Naive thymus-derived CD4-positive, alpha-beta T cell (primary cell): ENCODE results near the gene ALKBH4. TPM values are rescaled to one million over a fixed set of nuclear protein-coding genes. Genes with fewer than 3 reads are reported as not detected.
"Not testable (repeated sequence)": the region's sequence is repeated elsewhere in the genome, so short reads cannot be mapped to it uniquely, and the experiment has no call there.

Experiments used
- ATAC-seq: fragments of 150-1000 bp; cut with Tn5 transposase; 2 replicates; pipeline ENCODE4 v1.10.0; 2021; ENCODE audit warnings: mild to moderate bottlenecking, moderate library complexity
- CTCF ChIA-PET: fragments of 350-600 bp; sonication (Branson Sonifier 250); formaldehyde crosslinking; loops from one replicate; lab custom pipeline; 2021; ENCODE audit warnings: antibody characterized with exemption; lab: Charles Lee
- POLR2A ChIA-PET: fragments of 350-600 bp; sonication (Branson Sonifier 250); formaldehyde crosslinking; loops from one replicate; lab custom pipeline; 2021; ENCODE audit warnings: antibody characterized with exemption, inconsistent platforms; lab: Charles Lee
- DNase-seq, 9 donors: peaks; one replicate each; pipeline versions ENCODE4 v3.0.0 to v3.0.0-alpha.2; 2020 to 2022; ENCODE audit warnings: mixed read lengths in 1 of 9
- H3K27ac ChIP-seq: one replicate; pipeline ENCODE4 v1.7.0; 2013; ENCODE audit warnings: mild to moderate bottlenecking, low read depth, low read length, moderate library complexity
- H3K27me3 ChIP-seq, 2 donors: one replicate each; pipeline ENCODE4 v1.7.0; 2013; ENCODE audit warnings: low read length in 2 of 2, mild to moderate bottlenecking in 2 of 2, moderate library complexity in 2 of 2; ENCODE audit not compliant: control insufficient read depth in 2 of 2, insufficient read depth in 2 of 2
- H3K36me3 ChIP-seq, 3 experiments: 1 replicate in 2 of 3; 2 replicates in 1 of 3; pipeline ENCODE4 v1.7.0; 2013; ENCODE audit warnings: low read length in 3 of 3, mild to moderate bottlenecking in 3 of 3, moderate library complexity in 1 of 3; ENCODE audit not compliant: insufficient read depth in 3 of 3, control insufficient read depth in 2 of 3
- H3K4me1 ChIP-seq, 2 donors: one replicate each; pipeline ENCODE4 v1.7.0; 2013; ENCODE audit warnings: low read length in 2 of 2, mild to moderate bottlenecking in 2 of 2, moderate library complexity in 1 of 2; ENCODE audit not compliant: control insufficient read depth in 2 of 2, insufficient read depth in 2 of 2
- H3K4me3 ChIP-seq: 2 replicates; pipeline ENCODE4 v1.7.0; 2013; ENCODE audit warnings: mild to moderate bottlenecking, low read length
- H3K9me3 ChIP-seq, 3 experiments: 1 replicate in 2 of 3; 2 replicates in 1 of 3; pipeline ENCODE4 v1.7.0; 2013; ENCODE audit warnings: low read length in 3 of 3; ENCODE audit not compliant: control insufficient read depth in 2 of 3
- H3K27ac Mint-ChIP-seq, 9 donors: one replicate each; pipeline ENCODE4 v1.8.0; 2020 to 2022; ENCODE audit warnings: mixed read lengths in 9 of 9, mild to moderate bottlenecking in 8 of 9, moderate library complexity in 5 of 9, inconsistent platforms in 2 of 9
- H3K27me3 Mint-ChIP-seq, 5 donors: one replicate each; pipeline ENCODE4 v1.8.0; 2021 to 2022; ENCODE audit warnings: mixed read lengths in 5 of 5, mild to moderate bottlenecking in 1 of 5
- H3K36me3 Mint-ChIP-seq, 5 donors: one replicate each; pipeline ENCODE4 v1.8.0; 2020 to 2022; ENCODE audit warnings: mixed read lengths in 5 of 5, mild to moderate bottlenecking in 3 of 5, inconsistent platforms in 1 of 5
- H3K4me1 Mint-ChIP-seq, 7 donors: one replicate each; pipeline ENCODE4 v1.8.0; 2020 to 2022; ENCODE audit warnings: mixed read lengths in 7 of 7, mild to moderate bottlenecking in 3 of 7, inconsistent platforms in 1 of 7
- H3K4me3 Mint-ChIP-seq, 10 donors: one replicate each; pipeline ENCODE4 v1.8.0; 2020 to 2022; ENCODE audit warnings: mild to moderate bottlenecking in 10 of 10, mixed read lengths in 10 of 10, moderate library complexity in 6 of 10, inconsistent platforms in 2 of 10
- H3K9me3 Mint-ChIP-seq, 11 donors: one replicate each; pipeline ENCODE4 v1.8.0; 2020 to 2022; ENCODE audit warnings: mixed read lengths in 11 of 11, mild to moderate bottlenecking in 4 of 11, inconsistent platforms in 1 of 11, moderate library complexity in 1 of 11
- intact Hi-C, 2 donors: fragments of 100-400 bp; cut with micrococcal nuclease; formaldehyde crosslinking; loops; one replicate each; pipeline ENCODE4 v1.15.1; 2023
- polyA plus RNA-seq, 2 donors: library from polyadenylated mRNA; unstranded; fragments of 300-500 nt; fragmentation: Illumina TruSeq; gene quantifications; one replicate each; pipeline ENCODE4 v1.2.3, GENCODE V29; 2021
- total RNA-seq, 6 experiments: library from RNA in 5 of 6; stranded (reverse) in 5 of 6; gene quantifications; 1 replicate in 5 of 6; 2 replicates in 1 of 6; pipeline ENCODE4 v1.2.3 and lab custom pipeline; 2021 to 2026

The ALKBH4 gene, protein sequence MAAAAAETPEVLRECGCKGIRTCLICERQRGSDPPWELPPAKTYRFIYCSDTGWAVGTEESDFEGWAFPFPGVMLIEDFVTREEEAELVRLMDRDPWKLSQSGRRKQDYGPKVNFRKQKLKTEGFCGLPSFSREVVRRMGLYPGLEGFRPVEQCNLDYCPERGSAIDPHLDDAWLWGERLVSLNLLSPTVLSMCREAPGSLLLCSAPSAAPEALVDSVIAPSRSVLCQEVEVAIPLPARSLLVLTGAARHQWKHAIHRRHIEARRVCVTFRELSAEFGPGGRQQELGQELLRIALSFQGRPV
- total RNA-seq, result 10 to 100 TPM in 3 of 5 experiments, 1 to 10 TPM in 2; 4.0 to 14.3 (median 10.1) TPM
- 10 to 100 TPM; 18.1 to 24.7 TPM for polyA plus RNA-seq
- 2.6 reads per million, percentile 13 among the genes with 10 or more reads in this experiment for total RNA-seq (lab: John Stamatoyannopoulos, UW)

DNA sequence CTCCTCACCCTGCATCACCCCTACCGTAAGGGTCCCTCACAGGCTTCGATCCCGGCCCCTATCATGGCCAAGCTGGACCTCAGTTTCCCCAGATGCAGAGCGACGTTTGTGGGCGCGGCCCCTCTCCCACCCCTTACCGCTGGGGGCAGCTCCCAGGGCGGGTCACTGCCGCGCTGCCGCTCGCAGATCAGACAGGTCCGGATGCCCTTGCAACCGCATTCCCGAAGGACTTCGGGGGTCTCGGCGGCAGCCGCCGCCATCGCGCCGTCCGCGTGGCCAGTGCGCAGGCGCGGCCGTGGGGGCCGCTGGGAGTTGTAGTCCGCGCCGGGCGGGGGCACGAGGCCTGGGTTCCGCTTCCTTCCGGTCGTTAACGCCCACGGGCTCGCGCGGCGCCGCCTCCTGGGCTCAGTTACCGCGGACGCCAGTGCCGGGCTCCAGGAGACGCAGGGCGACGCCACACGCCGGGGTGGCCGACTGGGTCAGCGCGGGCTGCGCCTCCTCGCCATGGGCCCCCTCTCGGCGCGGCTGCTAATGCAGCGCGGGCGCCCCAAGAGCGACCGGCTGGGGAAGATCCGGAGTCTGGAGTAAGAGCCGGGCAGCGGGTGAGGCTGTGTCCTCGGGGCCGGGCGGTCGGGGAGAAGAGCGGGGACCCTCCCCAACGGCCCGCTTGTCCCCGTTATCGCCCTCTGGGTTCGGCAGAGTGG, at the start of gene ALKBH4, which contains the start of gene LRWD1:
ALKBH4 (minus strand) TSS at position 287 of the 704 bp plus-strand sequence; CDS start at position 260, 27 bp downstream.
LRWD1 (plus strand) TSS at position 408 of the 704 bp plus-strand sequence; CDS start at position 505, 97 bp downstream.
- ATAC-seq (peak; percentile 99), DNase-seq (peak; percentile 84 to 99 (median 91))
- ChIA-PET CTCF (interaction anchor here (0.9 to 2.2 kb wide), 10 partner anchors 14 to 72 kb away, joined by 3 to 13 read pairs (median 4); no protein-coding TSS in a partner anchor), POLR2A (interaction anchor here (0.8 to 3.2 kb wide), 9 partner anchors 9 to 68 kb away, joined by 3 to 28 read pairs (median 6); partner anchors contain the start of genes ORAI2 and PRKRIP1)
- Histone ChIP-seq H3K4me1 (peaks cover 19 to 22% of the 10 kb centered on the region in 2 donors), H3K36me3 (peaks cover 0 to 38% (median 0%) of the 10 kb centered on the region in 3 experiments), H3K27ac (peak within 1 kb of the TSS; percentile 84), H3K27me3 (no peaks in the 10 kb centered on the region), H3K9me3 (no peaks in the 10 kb centered on the region), H3K4me3 (peak within 1 kb of the TSS; percentile 99)
- Mint-ChIP-seq H3K36me3 (peaks cover 0 to 6% (median 0%) of the 10 kb centered on the region in 5 donors), H3K27ac (peak within 1 kb of the TSS; percentile 54 to 90 (median 79)), H3K27me3 (no peaks in the 10 kb centered on the region), H3K9me3 (no peaks in the 10 kb centered on the region), H3K4me3 (peak within 1 kb of the TSS; percentile 82 to 95 (median 90)), H3K4me1 (peaks cover 20 to 46% (median 37%) of the 10 kb centered on the region in 7 donors)
- intact Hi-C loops, result loop anchor here (1.0 to 10.0 kb wide), 10 partner anchors 30 to 187 kb away; partner anchors contain the start of genes PRKRIP1 (in 2 of the 2), SH2B2 (in 2 of the 2) and ORAI2 (in 1 of the 2)

DNA sequence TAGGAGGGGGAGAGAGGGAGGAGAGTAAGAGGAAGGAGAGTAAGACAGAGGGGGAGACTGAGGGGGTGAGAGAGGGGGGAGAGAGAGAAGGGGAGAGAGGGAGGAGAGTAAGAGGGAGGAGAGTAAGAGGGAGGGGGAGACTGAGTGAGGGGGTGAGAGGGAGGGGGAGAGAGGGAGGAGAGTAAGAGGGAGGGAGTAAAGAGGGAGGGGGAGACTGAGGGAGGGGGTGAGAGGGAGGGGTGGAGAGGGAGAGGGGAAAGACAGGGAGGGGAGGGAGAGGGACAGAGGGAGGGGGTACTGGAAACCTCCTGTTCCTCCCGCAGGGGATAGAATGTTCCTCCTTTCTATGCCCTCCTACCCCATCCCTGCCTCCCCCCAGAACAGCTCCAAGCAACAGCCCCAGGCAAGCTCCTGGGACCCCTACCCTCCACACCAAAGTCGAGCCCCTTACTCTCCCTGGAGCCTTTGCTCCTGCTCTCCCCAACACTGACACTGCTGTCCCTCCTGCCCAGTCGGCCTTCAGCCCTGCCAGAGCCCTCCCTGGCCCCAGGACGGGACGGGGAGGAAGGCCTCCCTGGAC, 48.1 kb upstream of the ALKBH4 start:
- H3K27ac ChIP-seq, intact Hi-C loops, H3K27ac Mint-ChIP-seq, H3K36me3 ChIP-seq, H3K27me3 Mint-ChIP-seq, CTCF ChIA-PET, H3K9me3 ChIP-seq, H3K4me1 Mint-ChIP-seq, H3K4me1 ChIP-seq, POLR2A ChIA-PET, H3K27me3 ChIP-seq, H3K9me3 Mint-ChIP-seq, H3K36me3 Mint-ChIP-seq, H3K4me3 ChIP-seq: not testable (repeated sequence)
- peak overlapping the region in 4 of 10 donors; percentile 33 to 64 (median 58) for H3K4me3 Mint-ChIP-seq
- peak; percentile 10 for ATAC-seq
- DNase-seq, result peak in 2 of 9 donors; percentile 30 to 39

DNA sequence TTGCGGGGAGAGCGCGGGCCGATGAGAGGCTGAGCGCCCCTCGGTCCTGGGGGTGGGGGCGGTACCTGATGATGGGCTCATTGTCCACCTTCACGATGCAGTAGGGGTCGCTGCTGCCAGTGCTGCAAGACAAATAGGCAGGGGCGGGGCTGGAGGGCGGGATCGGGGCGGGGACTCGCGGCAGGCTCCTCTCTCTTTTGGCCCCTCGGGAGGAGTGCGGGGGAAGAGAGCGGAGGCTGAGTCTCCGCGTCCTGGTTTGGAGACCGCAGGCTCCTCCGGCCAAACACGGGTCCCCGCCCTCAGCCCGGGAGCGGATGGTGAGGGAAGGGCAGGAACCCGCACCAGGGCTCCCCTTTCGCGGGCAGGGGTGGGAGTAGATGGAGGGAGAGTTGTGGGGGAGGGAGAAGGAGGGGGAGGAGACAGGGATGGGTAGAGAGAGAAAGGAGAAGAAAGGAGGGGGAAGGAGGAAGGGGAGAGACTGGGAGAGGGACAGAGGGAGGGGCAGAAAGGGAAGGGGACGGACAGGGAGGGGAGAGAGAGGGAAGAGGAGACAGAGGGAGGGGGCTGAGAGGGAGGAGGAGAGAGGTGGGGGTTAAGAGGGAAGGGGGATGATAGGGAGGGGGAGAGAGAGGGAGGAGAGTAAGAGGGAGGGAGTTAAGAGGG, 47.3 kb upstream of the ALKBH4 start:
- DNase-seq, POLR2A ChIA-PET, H3K4me1 ChIP-seq, H3K27me3 Mint-ChIP-seq, H3K27ac ChIP-seq, intact Hi-C loops, H3K36me3 Mint-ChIP-seq, H3K9me3 ChIP-seq, CTCF ChIA-PET, H3K27me3 ChIP-seq, H3K4me3 ChIP-seq, H3K4me1 Mint-ChIP-seq, H3K27ac Mint-ChIP-seq, H3K9me3 Mint-ChIP-seq, H3K36me3 ChIP-seq: not testable (repeated sequence)
- peak overlapping the region in 1 of 10 donors; percentile 55 for H3K4me3 Mint-ChIP-seq
- peak; percentile 83 for ATAC-seq

DNA sequence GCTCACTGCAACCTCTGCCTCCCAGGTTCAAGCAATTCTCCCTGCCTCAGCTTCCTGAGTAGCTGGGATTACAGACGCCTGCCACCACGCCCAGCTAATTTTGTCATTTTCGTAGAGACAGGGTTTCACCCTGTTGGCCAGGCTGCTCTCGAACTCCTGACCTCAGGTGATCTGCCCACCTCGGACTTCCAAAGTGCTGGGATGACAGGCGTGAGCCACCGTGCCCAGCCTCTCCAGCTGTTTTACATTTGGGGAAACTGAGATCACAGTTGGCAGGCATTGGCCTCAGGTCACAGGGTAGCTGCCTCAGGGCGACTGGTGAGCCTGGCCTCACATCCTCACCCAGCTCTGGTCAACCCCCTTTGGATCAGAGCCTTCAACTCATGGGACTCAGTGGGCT, 45.9 kb upstream of the ALKBH4 start:
- peak in 1 of 9 donors; percentile 21 for DNase-seq
- H3K4me1 Mint-ChIP-seq, H3K36me3 Mint-ChIP-seq, ATAC-seq, H3K4me3 Mint-ChIP-seq, H3K27ac Mint-ChIP-seq, CTCF ChIA-PET, H3K9me3 ChIP-seq, H3K4me3 ChIP-seq, H3K9me3 Mint-ChIP-seq, H3K36me3 ChIP-seq, H3K4me1 ChIP-seq, POLR2A ChIA-PET, H3K27me3 ChIP-seq, intact Hi-C loops, H3K27ac ChIP-seq, H3K27me3 Mint-ChIP-seq: not testable (repeated sequence)

DNA sequence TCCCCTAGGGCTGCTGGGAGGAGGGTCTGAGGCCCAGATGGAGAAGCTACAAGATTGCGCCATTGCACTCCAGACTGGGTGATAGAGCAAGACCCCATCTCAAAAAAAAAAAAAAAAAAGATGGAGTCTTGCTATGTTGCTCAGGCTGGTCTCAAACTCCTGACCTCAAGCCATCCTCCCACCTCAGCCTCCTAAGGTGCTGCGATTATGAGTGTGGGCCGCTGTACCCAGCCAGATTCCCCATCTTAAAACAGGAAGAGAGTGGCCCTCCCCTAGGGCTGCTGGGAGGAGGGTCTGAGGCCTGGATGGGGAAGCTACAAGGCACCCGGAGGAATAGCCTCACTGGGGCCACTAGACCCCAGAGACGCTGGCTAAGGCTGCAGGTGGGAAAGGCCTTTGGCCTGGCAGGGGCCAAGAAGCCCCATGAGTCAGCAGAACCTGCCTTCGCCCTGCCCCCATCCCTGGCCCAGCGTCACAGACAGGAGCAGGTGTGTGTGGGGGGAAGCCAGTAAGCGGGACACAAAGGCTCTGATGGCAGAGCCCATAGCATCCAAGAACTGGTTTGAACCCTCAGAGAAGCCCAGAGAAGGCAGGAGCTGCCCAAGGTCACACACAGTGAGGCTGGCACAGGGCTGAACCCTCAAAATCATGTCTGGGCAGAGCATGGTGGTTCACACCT, 42.9 kb upstream of the ALKBH4 start:
- H3K4me3 ChIP-seq, H3K27me3 Mint-ChIP-seq, H3K36me3 ChIP-seq, CTCF ChIA-PET, H3K27me3 ChIP-seq, POLR2A ChIA-PET, ATAC-seq, H3K4me3 Mint-ChIP-seq, H3K4me1 Mint-ChIP-seq, H3K9me3 Mint-ChIP-seq, H3K4me1 ChIP-seq, H3K36me3 Mint-ChIP-seq, H3K27ac ChIP-seq, intact Hi-C loops, H3K27ac Mint-ChIP-seq, H3K9me3 ChIP-seq: not testable (repeated sequence)
- DNase-seq, result peak in 1 of 9 donors; percentile 19
